ENCODE measurements around the gene DYNAP. TPM values are rescaled to one million over a fixed set of nuclear protein-coding genes. Genes with fewer than 3 reads are reported as not detected.

DYNAP gene
- total RNA-seq (ENCODE audit: insufficient read depth, low replicate concordance) = 7.0 TPM

GRCh38 chr18:54590945-54591344 lies at the start of gene DYNAP:
DYNAP (plus strand) TSS chr18:54591245; CDS start chr18:54591283, 38 bp downstream.
- DNase-seq (ENCODE audit: low spot score) = no peak

GRCh38 chr18:54551590-54551989 lies 39.5 kb upstream of the DYNAP start:
- DNase-seq (ENCODE audit: low spot score) = no peak

GRCh38 chr18:54555286-54555685 lies 35.8 kb upstream of the DYNAP start:
- DNase-seq (ENCODE audit: low spot score) = no peak

- no peak for DNase-seq (ENCODE audit: low spot score)
Observed at GRCh38 chr18:54555996-54556395, 35.0 kb upstream of the DYNAP start.

- DNase-seq (ENCODE audit: low spot score) = no peak
Observed at GRCh38 chr18:54557958-54558357, 33.1 kb upstream of the DYNAP start.

- DNase-seq (ENCODE audit: low spot score) = no peak
Observed at GRCh38 chr18:54558609-54559585, 32.1 kb upstream of the DYNAP start.

- DNase-seq (ENCODE audit: low spot score) = no peak
Observed at GRCh38 chr18:54561706-54562267, 29.3 kb upstream of the DYNAP start.

GRCh38 chr18:54580202-54580729 lies 10.8 kb upstream of the DYNAP start:
- no peak for DNase-seq (ENCODE audit: low spot score)

GRCh38 chr18:54584065-54584464 lies 7.0 kb upstream of the DYNAP start:
- DNase-seq (ENCODE audit: low spot score) = no peak

- DNase-seq (ENCODE audit: low spot score) = no peak
Observed at GRCh38 chr18:54585743-54586142, 5.3 kb upstream of the DYNAP start.

- DNase-seq (ENCODE audit: low spot score) = no peak
Observed at GRCh38 chr18:54604211-54604610, 13.2 kb downstream of the DYNAP start.

- no peak for DNase-seq (ENCODE audit: low spot score)
Observed at GRCh38 chr18:54606835-54607212, 15.8 kb downstream of the DYNAP start.

GRCh38 chr18:54607213-54608027 lies 16.4 kb downstream of the DYNAP start:
- DNase-seq (ENCODE audit: low spot score) = no peak

GRCh38 chr18:54608028-54608642 lies 17.1 kb downstream of the DYNAP start:
- DNase-seq (ENCODE audit: low spot score) = no peak

GRCh38 chr18:54611816-54612215 lies 20.8 kb downstream of the DYNAP start:
- no peak for DNase-seq (ENCODE audit: low spot score)

- no peak for DNase-seq (ENCODE audit: low spot score)
Observed at GRCh38 chr18:54612237-54612636, 21.2 kb downstream of the DYNAP start.

- DNase-seq (ENCODE audit: low spot score) = no peak
Observed at GRCh38 chr18:54613174-54613573, 22.1 kb downstream of the DYNAP start.

GRCh38 chr18:54616220-54616848 lies 25.3 kb downstream of the DYNAP start:
- DNase-seq (ENCODE audit: low spot score) = no peak

- no peak for DNase-seq (ENCODE audit: low spot score)
Observed at GRCh38 chr18:54622084-54622483, 31.0 kb downstream of the DYNAP start.

- no peak for DNase-seq (ENCODE audit: low spot score)
Observed at GRCh38 chr18:54626779-54627178, 35.7 kb downstream of the DYNAP start.

- DNase-seq (ENCODE audit: low spot score) = no peak
Observed at GRCh38 chr18:54630963-54631362, 39.9 kb downstream of the DYNAP start.
